ENCODE data around the gene PDE10A. TPM values are rescaled to one million over a fixed set of nuclear protein-coding genes. Genes with fewer than 3 reads are reported as not detected.

PDE10A gene
- total and polyA plus RNA-seq, 9 of the 15 experiments (the other 6 are each of a cell fraction or from before 2014, with no cell fraction given), result 0.04 TPM; not detected in 8

DNA sequence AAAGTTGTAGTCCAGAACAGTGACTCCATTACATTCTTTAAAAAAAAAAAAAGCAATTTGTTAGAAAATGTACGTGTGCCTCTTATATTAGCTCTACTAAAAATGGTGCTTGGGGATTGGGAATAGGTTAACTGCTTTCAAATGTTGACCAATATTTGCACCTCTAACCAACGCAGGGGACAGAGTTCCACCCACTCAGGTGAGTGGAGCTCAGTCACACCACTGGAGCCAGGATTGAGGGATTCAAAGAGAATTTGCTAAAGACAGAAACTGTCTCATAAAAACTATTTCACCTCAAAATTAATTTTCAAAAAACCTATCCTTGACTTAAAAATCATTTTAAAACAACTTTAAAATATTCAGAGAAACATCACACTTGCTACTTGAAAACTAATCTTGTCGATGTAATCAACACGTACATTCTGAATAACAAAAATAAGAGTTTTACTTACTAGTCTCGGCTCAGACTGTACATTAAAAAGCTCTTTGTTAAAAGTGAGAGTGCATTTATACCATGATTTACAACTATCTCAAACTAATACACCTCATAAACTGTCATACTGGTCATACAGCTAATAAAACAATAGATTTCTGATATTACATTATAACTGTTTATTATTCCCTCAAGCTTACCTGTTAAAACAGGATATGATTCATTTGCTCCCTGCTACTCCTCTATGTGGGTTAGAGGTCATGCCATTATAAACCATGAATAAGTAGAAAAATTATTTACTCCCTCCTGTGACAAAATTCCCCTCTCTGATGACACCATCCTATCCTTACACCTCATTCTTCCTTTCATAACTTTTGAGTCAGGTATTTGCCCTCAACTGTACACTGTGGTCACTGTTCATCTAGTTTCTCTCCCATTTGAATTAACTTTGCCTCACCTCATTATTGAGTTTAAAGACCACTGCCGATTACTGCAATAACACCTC lies 88.6 kb downstream of the PDE10A start (continued):
- TF ChIP-seq, protein P1, sequence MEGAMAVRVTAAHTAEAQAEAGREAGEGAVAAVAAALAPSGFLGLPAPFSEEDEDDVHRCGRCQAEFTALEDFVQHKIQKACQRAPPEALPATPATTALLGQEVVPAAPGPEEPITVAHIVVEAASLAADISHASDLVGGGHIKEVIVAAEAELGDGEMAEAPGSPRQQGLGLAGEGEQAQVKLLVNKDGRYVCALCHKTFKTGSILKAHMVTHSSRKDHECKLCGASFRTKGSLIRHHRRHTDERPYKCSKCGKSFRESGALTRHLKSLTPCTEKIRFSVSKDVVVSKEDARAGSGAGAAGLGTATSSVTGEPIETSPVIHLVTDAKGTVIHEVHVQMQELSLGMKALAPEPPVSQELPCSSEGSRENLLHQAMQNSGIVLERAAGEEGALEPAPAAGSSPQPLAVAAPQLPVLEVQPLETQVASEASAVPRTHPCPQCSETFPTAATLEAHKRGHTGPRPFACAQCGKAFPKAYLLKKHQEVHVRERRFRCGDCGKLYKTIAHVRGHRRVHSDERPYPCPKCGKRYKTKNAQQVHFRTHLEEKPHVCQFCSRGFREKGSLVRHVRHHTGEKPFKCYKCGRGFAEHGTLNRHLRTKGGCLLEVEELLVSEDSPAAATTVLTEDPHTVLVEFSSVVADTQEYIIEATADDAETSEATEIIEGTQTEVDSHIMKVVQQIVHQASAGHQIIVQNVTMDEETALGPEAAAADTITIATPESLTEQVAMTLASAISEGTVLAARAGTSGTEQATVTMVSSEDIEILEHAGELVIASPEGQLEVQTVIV (CRISPR knock-in tag; IDR thresholded peaks at IDR 0.05; ENCODE audit: borderline replicate concordance), result no peak
- TF ChIP-seq TAF9B (IDR thresholded peaks at IDR 0.05; ENCODE audit: partially characterized antibody) (no peak), MAFK (IDR thresholded peaks at IDR 0.05; ENCODE audit: low read length) (no peak), XRCC4 (IDR thresholded peaks at IDR 0.05; ENCODE audit: extremely low read depth, insufficient read depth, insufficient read length) (no peak)

DNA sequence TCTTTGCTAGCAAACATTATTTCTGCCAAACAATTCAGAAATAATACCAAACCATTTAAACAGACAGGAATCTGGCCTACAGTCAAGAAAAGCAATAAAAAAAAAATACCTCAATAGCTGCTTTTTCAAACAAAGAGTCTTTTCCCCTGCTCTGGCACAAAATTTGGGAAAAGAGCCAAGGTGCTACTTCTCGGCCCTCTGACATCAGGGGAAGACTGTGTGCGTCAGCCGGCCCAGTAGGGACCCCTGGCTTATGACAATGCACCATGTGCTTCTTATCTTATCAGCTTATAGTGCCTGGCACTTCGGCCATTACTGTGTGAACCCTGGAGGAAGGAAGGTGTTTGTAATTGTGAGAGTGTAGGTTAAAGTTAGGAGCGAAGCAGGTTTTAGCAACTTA lies 89.4 kb downstream of the PDE10A start:
- ChIA-PET POLR2A (no interaction called here), CTCF (ENCODE audit: low intra/inter-chr PET ratio) (no interaction called here)
- no TSS peak for BruUV-seq (replicated peaks)
- 4% methylated on average over 5 of the region's 5 CpGs for WGBS (ENCODE audit: insufficient coverage, low coverage, missing lambda C conversion rate)
- Histone ChIP-seq H2AFZ (ENCODE audit: low read depth, low read length) (no peak overlapping the region), H3K27me3 (ENCODE audit: control insufficient read depth in 2 of 2, insufficient read depth in 2 of 2, low read length in 2 of 2) (no peaks in the 10 kb centered on the region), H3K79me2 (ENCODE audit: control insufficient read depth, insufficient read depth, low read length) (no peaks in the 10 kb centered on the region), H3K9ac (ENCODE audit: insufficient read depth in 1 of 2, low read depth in 2 of 2, low read length in 2 of 2) (no peak overlapping the region), H3K4me2 (ENCODE audit: insufficient read depth, low read length) (no peak overlapping the region), H3K9me1 (ENCODE audit: control insufficient read depth, insufficient read depth, low read length) (no peaks in the 10 kb centered on the region), H3K36me3 (ENCODE audit: control insufficient read depth, insufficient read depth, low read length) (no peaks in the 10 kb centered on the region), H3K4me3 (no peak overlapping the region), H3K4me1 (replicated peaks in 1 of 2; ENCODE audit: control insufficient read depth in 2 of 2, insufficient read depth in 2 of 2, low read length in 2 of 2) (no peaks in the 10 kb centered on the region), H3K27ac (ENCODE audit: extremely low read depth, low read depth, low read length) (no peak overlapping the region), H4K20me1 (replicated peaks; ENCODE audit: control insufficient read depth, insufficient read depth, low read length) (no peaks in the 10 kb centered on the region), H3K9me3 (replicated peaks; ENCODE audit: control insufficient read depth, insufficient read depth, low read depth, low read length) (peaks cover 5% of the 10 kb centered on the region)
- no peak for ATAC-seq
- intact Hi-C loops (cut with micrococcal nuclease), result no loop called here
- in situ Hi-C loops (cut with MboI), result no loop called here
- DNase-seq (ENCODE audit: extremely low read depth in 1 of 4, low spot score in 3 of 4), result no peak
- FAIRE-seq, result no peak
- no peak for TF ChIP-seq MCM7 (IDR thresholded peaks at IDR 0.05)
- TF ChIP-seq FOXJ2 (tag; IDR thresholded peaks at IDR 0.05), result no peak
- TF ChIP-seq ZNF740 (CRISPR knock-in tag; IDR thresholded peaks at IDR 0.05), result no peak
- TF ChIP-seq ZNF740 (tag; IDR thresholded peaks at IDR 0.05), result no peak
- TF ChIP-seq LEF1 (IDR thresholded peaks at IDR 0.05), result no peak
- TF ChIP-seq WHSC1 (IDR thresholded peaks at IDR 0.05; ENCODE audit: low read length), result no peak
- TF ChIP-seq ETV5 (CRISPR knock-in tag; IDR thresholded peaks at IDR 0.05; ENCODE audit: low read depth), result no peak
- no peak for TF ChIP-seq AFF1 (IDR thresholded peaks at IDR 0.05; ENCODE audit: low read depth in 1 of 2, partially characterized antibody in 2 of 2)
